ENCODE data around the gene RASAL2. TPM values are rescaled to one million over a fixed set of nuclear protein-coding genes. Genes with fewer than 3 reads are reported as not detected.
"Not testable (repeated sequence)": the region's sequence is repeated elsewhere in the genome, so short reads cannot be mapped to it uniquely, and the experiment has no call there.

The RASAL2 gene
- polyA plus RNA-seq, 10 donors = 11.1 to 17.1 (median 13.1) TPM

- no peak for DNase-seq
Observed at GRCh38 chr1:178066908-178067614, 26.8 kb upstream of the RASAL2 start.

- no peak for DNase-seq
Observed at GRCh38 chr1:178071811-178072210, 22.1 kb upstream of the RASAL2 start.

GRCh38 chr1:178072326-178072725, 21.6 kb upstream of the RASAL2 start:
- DNase-seq = no peak

- DNase-seq = no peak
Observed at GRCh38 chr1:178075333-178075732, 18.6 kb upstream of the RASAL2 start.

- no peak for DNase-seq
Observed at GRCh38 chr1:178076607-178077006, 17.3 kb upstream of the RASAL2 start.

GRCh38 chr1:178077917-178078316, 16.0 kb upstream of the RASAL2 start:
- no peak for DNase-seq

- no peak for DNase-seq
Observed at GRCh38 chr1:178086294-178086693, 7.6 kb upstream of the RASAL2 start.

GRCh38 chr1:178086766-178087165, 7.1 kb upstream of the RASAL2 start:
- DNase-seq = no peak

GRCh38 chr1:178088651-178089050, 5.3 kb upstream of the RASAL2 start:
- DNase-seq = no peak

GRCh38 chr1:178091454-178091853, 2.5 kb upstream of the RASAL2 start:
- not testable (repeated sequence) for DNase-seq

- DNase-seq = no peak
Observed at GRCh38 chr1:178091986-178092745, 1.7 kb upstream of the RASAL2 start.

- DNase-seq = no peak
Observed at GRCh38 chr1:178092878-178093493, 918 bp upstream of the RASAL2 start.

GRCh38 chr1:178093494-178093950, 382 bp upstream of the RASAL2 start:
- peak; percentile 95 to 97 (median 96) for DNase-seq

- no peak for DNase-seq
Observed at GRCh38 chr1:178094739-178095645, 1.1 kb downstream of the RASAL2 start.

GRCh38 chr1:178096421-178096820, 2.5 kb downstream of the RASAL2 start:
- no peak for DNase-seq

GRCh38 chr1:178098262-178098661, 4.4 kb downstream of the RASAL2 start:
- DNase-seq = no peak

- no peak for DNase-seq
Observed at GRCh38 chr1:178101266-178101630, 7.3 kb downstream of the RASAL2 start.

GRCh38 chr1:178101654-178102053, 7.8 kb downstream of the RASAL2 start:
- DNase-seq = peak in 1 of 3 donors; percentile 45

- DNase-seq = no peak
Observed at GRCh38 chr1:178102218-178102617, 8.3 kb downstream of the RASAL2 start.

- DNase-seq = no peak
Observed at GRCh38 chr1:178107823-178108222, 13.9 kb downstream of the RASAL2 start.

- no peak for DNase-seq
Observed at GRCh38 chr1:178109348-178110143, 15.6 kb downstream of the RASAL2 start.
